Right lung (tissue), 5 donors: ENCODE measurements around the gene ITPKB. TPM values are rescaled to one million over a fixed set of nuclear protein-coding genes. Genes with fewer than 3 reads are reported as not detected.

Experiments used
- DNase-seq, 2 donors: peaks; one replicate each; pipeline ENCODE4 v3.0.0-alpha.2; 2013
- polyA plus RNA-seq, 5 donors: library from polyadenylated mRNA; unstranded; fragments of 120-200 nt; gene quantifications; one replicate each; pipeline versions ENCODE4 v1.2.1 to v1.2.3, GENCODE V29; 2013; ENCODE audit warnings: inconsistent platforms in 1 of 5, low replicate concordance in 1 of 5; ENCODE audit not compliant: insufficient read length in 5 of 5, insufficient read depth in 1 of 5

Gene ITPKB
- polyA plus RNA-seq, 5 donors, result 23.8 to 33.0 (median 27.3) TPM

DNA sequence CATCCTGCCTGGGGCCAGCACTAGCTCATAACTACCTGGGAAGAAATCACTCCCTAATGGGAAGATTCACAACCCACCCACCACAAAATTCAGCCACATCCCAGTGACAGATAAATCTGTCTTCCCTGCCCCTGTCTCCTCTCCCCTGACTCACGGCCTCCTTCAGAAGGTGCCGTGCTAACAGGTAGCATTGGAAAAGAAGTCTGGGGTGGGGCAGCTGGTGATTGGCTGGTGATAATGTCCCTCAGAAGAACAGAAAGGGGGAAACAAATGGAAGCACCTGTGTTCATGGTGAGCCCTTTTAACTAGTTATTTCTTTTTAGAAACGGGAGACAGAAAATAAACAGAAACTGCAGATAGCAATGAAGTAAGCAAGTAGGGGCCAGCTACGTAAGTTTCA is 29.1 kb downstream of the ITPKB start:
- DNase-seq, result no peak

DNA sequence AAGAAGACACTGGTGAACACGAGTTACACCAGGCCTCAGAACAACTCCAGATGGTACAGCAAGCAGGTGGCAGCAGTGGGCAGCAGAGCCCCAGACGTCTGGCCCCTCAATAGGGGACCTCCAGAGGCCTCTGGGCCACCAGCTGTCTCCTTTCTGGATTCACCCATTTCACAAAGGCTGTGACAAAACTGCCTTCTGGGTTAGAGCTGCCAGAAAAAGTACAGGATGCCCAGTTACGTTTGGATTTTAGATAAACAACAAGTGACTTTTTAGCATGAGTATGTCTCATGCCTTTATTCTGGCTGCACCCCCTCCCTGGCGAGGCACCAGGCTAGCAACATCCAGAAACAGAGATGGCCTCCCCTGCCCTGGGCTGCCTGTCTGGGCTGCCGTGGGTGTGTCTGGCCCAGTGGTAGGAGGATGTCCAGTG is 30.1 kb downstream of the ITPKB start:
- DNase-seq, result no peak

DNA sequence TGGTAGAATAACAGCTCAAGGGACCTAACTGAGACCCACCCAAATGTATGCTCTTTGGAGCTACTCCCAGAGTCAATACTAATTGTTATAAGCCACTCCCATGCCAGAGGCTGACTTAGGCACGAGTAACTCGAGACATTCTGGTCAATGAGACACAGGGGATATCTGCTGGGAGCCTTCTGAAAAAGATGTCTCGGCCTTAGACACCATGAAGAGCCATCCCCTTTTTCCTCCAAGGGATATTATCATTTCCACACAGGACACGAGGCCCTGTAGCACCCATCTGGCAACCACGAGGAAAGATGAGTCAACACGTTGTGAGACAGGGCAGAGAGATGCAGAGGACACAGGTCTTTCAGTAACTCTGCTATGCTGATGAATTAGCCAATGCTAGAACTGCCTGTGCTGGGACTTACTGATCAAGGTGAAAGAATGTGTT is 30.7 kb downstream of the ITPKB start:
- DNase-seq, result no peak

DNA sequence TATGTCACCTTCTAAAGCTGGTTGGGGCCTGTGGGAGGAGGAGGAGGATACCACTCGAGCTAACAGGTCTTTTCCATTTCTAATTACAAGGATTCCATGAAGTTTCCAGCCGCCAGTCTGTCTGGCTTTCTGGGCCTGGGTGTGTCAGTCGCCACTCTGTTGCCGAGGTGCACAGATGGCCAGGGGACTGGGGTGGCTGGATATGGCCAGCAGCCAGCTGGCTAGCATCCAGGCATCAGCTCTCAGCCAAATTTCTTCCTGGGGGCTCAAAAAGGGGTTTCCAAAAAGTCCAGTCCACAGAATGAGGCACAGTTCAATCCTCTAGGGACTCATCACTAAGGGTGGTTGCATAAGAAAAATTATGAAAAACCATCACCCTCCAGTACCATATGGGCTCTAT is 32.4 kb downstream of the ITPKB start:
- DNase-seq, result no peak

DNA sequence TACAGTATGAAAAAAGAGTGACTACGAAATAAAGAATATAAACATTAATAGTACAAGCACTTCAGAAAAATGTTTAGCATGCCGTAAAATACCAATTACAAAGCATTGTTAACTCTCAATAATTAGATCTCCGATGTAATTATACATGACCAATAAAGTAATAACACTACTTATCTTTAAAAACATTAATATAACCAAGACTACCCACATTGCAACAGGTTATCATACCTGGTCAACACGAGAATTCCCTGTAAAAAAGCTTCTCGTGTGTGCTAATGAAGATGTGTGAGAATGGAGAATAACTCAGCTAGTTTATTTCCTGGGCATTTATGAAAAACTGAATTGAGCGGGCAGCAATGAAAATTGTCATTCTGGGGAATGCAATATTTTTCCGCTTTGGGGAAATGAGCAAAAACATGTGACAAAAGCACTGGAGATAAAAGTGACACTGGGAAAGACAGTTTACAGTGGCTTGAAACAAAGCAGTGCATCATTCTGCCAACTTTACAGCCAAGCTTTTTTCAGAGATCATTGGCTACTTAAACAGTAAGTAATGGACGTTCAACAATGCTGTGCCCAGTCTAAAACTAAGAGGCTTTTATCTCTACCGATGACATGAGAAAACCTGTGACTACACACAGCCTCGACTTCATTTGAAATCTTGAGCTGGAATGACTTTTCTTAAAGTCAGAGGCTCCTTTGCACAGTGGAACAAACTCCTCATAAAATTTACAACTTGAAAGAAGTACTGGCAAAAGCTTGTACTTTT is 34.7 kb downstream of the ITPKB start:
- DNase-seq, result no peak

DNA sequence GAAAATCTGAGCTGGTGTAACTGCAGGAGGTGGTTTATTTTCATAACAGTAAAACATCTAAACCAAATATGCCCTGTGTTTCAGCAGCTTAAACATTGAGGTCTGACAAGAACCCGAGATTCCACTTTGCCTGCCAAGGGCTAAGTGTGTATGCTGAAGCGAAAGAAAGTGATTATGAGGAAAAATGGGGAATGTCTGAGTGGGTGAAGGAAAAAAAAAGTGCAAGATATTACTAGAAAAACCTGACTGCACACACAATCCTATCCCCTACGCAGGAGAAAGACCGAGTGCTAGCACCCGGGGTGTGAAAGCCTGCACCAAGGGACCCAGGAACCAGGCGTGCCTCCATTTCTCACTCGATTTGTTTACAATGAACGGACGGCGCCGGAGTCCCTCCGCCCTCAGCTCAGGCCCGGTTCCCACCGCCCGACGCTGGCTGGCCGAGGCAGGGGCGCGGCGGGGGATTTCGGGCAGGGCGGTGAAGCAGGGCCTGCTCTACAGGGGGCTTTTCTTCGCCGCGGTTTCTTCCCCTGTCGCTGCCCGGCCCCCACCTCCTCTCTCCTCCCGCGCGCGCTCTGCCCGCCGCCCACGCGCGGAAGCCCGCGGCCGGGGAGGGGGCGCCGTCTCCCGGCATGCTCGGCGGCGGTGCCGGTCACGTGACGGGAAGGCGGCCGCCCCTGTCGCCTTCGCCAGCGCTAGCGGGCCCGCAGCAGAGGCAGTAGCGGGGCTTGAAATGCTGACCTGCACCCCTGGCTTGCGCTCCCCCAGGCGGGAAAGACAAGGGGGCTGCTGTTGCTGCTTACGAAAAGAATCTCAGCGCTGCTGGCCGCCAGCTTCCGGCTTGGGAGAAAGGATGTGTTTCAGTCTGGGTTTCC is 35.9 kb downstream of the ITPKB start:
- peak; percentile 79 to 83 for DNase-seq

DNA sequence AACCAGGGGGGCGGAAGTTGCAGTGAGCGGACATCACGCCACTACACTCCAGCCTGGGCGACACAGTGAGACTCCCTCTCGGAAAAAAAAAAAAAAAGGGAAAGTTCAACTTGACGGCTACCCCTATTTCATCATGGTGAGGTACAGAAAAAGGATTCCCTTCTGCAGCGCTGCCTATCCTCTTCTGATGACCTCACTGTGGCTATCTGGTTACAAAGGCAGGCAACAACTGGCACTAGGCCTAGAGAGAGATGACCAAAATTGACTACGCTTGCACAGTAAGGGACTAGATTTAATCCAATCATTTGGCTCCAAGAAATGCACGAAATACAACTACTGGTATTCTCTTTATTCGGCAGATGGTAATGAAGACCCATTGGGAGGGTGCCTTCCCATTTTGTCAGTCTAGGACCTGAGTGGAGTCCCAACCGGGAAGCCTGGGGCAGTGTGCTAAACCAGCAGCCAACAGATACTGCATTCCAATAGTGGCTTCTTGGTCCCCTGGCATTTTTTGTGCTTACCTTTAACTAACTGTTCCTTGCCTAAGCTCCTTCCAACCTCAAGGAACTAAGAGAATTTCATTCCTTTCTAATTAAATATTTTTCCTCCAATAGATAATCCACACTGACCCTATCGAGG is 36.6 kb downstream of the ITPKB start:
- no peak for DNase-seq

DNA sequence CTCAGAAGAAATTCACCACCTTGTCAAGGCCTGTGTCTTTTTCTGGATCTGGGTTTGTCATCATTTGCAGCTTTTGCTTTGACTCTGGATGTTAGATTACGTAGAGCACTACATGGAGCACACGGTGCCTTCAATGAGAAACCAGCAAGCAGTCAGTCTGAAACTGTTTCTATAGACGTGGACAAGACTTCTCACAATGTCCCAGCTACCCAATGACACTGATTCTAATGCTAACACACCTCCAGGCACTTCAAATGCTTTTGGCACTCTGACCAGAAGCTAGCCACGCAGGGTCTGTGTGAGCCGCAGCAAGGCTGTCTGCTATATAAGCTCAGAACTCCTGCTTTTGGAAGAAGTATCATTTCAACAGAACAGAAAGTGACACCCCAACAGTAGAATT is 38.2 kb downstream of the ITPKB start:
- DNase-seq, result no peak

DNA sequence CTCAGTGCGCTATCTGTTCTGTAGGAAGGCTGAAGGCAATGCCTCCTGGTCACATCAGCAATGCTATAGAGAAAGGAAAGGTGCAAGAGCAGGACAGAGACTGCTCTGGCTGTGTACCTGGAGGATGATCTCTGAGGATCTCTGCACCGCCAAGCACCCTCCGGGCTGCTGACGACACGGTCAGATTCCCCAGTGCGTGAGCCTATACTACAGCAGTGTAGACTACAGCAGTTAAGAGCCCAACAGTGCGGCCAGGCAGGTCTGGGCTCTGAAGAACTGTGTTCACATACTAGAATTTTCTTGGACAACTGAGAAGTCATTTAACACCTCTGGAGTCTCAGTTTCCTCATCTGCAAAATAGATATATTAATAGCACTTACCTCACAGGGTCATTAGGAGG is 39.9 kb downstream of the ITPKB start:
- no peak for DNase-seq

DNA sequence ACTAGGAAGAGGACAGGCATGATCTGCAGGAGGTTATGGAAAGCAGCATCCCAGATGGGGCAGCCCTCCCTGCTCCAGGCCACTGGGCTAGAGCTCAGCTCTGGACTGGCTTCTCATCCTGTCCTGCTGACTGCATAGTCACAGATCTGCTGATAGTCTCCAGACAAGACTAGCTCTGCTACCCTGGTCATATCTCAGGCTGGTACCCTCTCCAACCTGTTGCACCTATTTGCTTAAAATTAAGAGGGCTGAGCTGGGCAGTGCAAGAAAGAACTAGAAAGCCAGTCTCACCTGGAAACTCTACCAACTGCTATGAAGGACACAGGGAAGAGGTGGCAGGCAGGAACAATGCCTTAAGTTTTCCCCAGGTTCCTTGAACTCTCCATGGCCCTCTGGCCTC is 40.4 kb downstream of the ITPKB start:
- no peak for DNase-seq

DNA sequence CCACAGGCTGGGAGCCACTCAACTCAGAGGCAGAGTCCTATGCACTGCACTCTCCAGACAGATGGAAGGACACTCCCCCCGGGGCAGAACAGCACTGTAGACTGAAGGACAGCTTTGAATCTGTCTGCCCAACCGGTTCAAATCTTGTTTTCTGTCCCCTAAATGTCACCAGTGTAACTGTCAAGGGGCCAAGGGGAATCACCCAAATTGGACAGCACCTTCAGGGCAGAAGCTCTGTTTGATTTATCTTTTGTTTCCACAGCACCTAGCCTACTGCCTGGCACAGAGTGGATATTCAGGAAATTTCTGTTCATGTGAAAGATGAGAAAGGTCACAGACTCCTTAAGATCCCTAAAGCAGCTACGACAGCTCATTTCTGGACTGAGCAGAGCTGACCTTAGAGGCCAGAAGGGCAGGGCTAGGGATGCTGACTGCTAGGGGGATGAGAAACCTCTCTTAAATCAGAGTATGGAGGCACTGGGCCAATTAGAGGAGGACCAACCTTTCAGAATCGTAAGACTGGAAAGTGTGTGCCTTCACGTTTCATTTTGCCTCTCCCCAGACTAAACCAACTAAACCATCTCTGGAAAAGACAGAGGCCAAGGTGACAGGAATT is 41.0 kb downstream of the ITPKB start:
- DNase-seq, result no peak

DNA sequence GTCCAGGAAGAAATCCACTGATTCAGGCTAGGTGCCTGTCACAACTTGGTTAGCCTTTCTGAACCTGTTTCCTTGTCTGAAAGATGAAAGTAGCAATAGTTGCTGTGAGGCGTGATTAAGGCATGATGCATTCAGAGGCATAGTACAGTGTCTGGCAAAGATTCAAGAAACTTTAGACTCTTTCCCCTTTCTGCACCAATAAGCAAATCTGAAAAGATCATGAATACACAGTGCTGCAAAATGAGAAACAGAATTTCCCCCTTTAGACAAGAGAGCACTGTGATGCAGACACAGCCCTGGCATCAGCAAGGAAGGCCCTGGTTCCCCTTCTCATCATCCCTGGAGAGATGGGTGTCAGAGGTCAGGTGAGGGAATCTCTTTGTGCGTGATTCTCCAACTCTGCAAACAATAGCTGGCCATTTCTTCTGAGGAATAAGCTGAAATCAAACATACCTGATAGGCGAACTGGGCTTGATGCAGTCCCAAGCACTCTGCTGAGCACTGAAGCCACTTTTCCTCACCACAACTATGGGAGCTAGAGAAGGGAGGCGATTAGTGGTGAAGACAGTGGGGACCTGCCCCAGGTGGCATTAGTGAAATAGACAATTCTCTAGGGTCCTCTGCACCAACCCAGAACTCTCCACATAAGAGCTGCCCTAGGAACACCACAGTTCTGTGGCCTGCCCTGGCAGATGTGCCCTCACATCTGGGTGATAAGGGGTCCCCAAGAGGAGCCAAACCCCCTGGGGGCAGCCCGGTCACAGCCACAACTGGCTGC is 41.7 kb downstream of the ITPKB start:
- no peak for DNase-seq

DNA sequence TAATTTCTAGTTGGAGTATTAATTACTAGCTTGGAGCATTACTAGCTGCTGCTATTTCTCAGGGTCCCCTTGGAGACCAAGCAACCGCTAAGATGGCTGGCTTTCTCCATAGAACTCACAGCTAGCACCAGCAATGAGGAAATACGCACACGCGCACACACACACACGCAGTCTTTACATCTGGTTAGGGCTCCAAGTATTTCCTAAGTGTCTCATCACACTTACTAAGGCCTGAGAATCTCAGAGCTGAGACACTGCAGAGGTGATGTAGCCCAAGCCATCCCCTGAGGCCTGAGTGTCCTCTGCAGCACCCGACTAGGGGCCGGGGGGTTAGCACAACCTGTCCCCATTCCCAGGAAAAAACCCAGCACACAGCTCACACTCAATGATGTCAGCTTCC is 42.5 kb downstream of the ITPKB start:
- DNase-seq, result no peak

DNA sequence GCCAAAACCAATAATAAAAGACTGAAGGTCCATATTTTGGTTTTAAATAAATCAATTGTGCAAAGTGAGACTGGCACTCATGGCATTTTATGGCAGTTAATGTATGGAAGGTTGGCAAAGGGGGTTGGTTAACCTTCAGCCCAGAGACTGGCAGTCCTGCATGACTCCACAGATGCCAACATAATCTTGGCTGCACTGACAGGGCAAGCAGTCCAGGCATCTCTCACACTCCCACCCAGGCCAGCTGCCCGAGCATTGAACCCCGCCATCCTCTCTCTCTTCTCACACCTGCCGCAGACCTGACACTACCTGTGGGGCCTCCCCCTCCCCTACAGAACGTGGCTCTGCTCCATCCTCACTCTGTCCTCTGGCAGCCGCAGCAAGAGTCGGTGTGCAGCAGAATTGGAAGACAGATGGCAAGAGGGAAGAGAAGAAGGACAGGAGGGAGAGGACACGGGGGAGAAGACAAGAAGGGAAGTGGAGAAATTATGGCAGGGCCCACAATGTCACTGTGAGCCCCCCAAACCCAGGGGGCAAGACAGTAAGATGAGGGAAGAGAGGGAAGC is 43.7 kb downstream of the ITPKB start:
- DNase-seq, result no peak

DNA sequence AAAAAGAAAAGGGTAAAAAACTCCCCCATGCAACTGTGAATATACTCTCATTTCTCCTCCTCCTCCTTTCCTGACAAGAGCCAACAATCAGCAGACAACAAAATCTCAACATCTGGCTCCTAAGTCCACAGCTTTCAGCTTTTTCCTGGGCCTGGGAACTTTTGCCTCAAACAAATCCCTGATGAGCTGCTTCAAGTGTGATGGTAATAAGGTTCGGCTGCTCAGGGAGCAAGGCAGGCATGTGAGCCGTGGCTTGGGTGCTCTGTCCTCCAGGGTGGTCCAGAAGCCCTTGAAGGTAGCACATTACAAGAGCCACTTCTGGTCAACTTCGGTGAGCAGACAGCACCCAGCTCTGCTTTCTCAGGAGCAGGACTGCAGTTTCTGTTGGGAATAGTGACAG is 46.3 kb downstream of the ITPKB start:
- no peak for DNase-seq

DNA sequence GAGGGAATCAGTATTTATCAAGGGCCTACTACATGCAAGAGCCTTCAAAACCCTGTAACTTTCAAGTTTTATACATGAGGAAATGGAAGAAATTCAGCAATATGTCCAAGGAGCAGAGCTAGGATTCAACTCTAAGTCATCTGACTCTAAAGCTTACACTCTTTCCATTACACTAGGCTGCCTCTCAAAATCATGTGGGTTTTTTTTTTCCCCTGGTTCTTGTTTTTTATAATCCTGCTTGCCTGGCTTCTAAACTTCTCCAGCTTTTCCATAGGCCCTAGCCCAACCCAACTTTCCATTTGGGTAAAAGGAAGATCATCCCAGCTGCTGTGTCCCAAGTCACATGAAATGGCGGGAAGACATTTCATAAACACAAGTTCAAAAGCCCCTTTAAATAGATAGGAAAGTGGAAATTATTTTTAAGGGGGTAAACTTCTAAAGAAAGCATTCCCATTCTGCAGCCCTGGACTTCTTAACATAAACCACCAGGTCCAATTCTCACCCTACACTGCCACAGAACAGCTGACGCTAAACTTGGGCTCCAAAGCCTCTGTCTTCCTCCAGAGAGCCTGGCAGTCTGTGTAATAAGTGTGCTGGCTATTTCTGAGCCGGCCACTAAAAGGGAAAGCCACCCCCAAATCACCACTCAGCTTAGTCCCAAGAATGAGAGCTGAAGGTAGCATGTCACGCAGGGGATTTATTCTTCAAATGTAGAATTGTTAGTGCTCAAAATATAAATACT is 46.9 kb downstream of the ITPKB start:
- no peak for DNase-seq

DNA sequence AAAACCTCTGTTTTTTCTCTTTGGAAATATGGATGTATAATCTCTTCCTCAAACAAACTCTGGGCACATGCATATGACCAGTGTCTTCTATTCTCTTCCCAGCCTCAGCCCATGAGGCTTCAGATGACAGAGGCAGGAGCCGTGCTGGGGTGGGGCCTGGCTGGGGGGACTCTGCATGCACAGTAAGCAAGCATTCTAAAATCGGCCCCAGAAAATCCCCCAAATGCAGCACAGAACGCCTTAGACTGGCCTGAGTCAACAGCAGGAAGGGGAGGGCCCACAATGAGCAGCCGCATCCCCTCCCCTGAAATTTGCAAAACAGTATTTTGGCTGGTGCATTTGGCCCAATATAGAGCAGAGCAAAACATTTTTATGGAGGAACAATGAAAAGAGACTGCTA is 47.8 kb downstream of the ITPKB start:
- DNase-seq, result no peak

DNA sequence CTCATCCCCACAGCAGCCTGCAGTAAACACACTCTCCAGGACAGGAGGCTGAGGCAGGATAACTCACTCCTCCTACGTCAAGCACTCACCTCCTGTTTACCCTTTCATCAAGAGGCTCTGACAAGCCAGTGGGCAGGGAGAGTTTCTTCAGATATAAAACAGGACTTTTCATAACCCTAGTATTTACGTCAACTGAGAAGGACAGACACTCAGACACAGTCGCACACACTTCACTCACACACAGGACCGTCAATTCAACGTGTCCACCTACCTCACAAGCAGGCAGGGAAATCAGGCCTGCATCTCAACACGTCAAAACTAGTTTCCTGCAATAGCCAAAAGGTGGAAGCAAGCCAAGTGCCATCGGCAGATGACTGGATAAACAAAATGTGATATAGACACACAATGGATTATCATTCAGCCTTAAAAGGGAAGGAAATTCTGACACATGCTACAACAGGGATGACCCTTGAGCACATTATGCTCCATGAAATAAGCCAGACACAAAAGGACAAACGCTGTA is 48.6 kb downstream of the ITPKB start:
- no peak for DNase-seq

DNA sequence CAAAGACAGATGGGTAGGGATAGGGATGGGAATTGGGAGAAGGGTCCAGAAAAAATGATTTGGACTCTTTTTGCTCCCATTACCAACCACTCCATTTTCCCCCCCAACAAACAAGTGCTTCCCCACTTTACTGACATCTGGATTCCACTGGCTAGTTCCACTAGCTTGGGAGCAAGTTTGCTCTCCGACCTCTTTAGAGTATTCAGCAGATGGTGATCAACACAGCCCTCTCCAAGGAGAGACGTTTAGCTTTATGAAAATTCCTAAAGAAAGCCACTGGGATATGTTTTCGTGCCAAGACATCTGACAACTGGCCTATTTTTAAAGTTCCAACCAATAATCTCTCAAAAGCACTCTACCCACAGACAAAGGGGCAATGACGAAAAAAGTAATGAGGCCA is 50.3 kb downstream of the ITPKB start:
- no peak for DNase-seq
